WTC11 (cell line): ENCODE results near the gene VWF. TPM values are rescaled to one million over a fixed set of nuclear protein-coding genes. Genes with fewer than 3 reads are reported as not detected.

Experiments
- ATAC-seq: fragments of 200-7000 bp; cut with Tn5 transposase; 2 replicates; pipeline ENCODE4 v1.10.0; 2021; ENCODE audit warnings: mild to moderate bottlenecking, moderate library complexity
- CTCF ChIA-PET: fragments of 300-600 bp; sonication (Branson Sonifier 250); formaldehyde crosslinking; loops from one replicate; lab custom pipeline; 2021; ENCODE audit warnings: antibody characterized with exemption; lab: Charles Lee
- POLR2A ChIA-PET: fragments of 350-600 bp; sonication (Branson Sonifier 250); formaldehyde crosslinking; loops from one replicate; lab custom pipeline; 2021; ENCODE audit warnings: antibody characterized with exemption; lab: Charles Lee
- DNase-seq: peaks from one replicate; pipeline ENCODE4 v3.0.0; 2021; ENCODE audit warnings: low spot score
- H3K27ac Mint-ChIP-seq: 2 replicates; pipeline ENCODE4 v1.8.0; 2021; ENCODE audit warnings: mixed read lengths
- H3K27me3 Mint-ChIP-seq: 2 replicates; pipeline ENCODE4 v1.8.0; 2021; ENCODE audit warnings: low read depth, mild to moderate bottlenecking, moderate library complexity, mixed read lengths
- H3K36me3 Mint-ChIP-seq: 2 replicates; pipeline ENCODE4 v1.8.0; 2021; ENCODE audit warnings: mixed read lengths
- H3K4me1 Mint-ChIP-seq: 2 replicates; pipeline ENCODE4 v1.8.0; 2022; ENCODE audit warnings: mixed read lengths
- H3K4me3 Mint-ChIP-seq: 2 replicates; pipeline ENCODE4 v1.8.0; 2021; ENCODE audit warnings: mild to moderate bottlenecking, moderate library complexity, mixed read lengths
- H3K9me3 Mint-ChIP-seq: 2 replicates; pipeline ENCODE4 v1.8.0; 2021; ENCODE audit warnings: mixed read lengths
- AR ChIP-seq: fragments of 250-450 bp; sonication (Bioruptor Pico); IDR thresholded peaks from 2 replicates; pipeline ENCODE4 v1.9.0; 2021; ENCODE audit warnings: mild to moderate bottlenecking
- CBFB ChIP-seq: sonication (generic); formaldehyde crosslinking; IDR thresholded peaks from 2 replicates; pipeline ENCODE4 v1.8.1; 2022; ENCODE audit warnings: mild to moderate bottlenecking, low read depth, missing genetic modification reagents
- CTCF ChIP-seq: fragments of 200-600 bp; IDR thresholded peaks from 2 replicates; pipeline ENCODE4 v1.8.0; 2022; ENCODE audit warnings: antibody characterized with exemption
- E2F1 ChIP-seq: sonication (generic); formaldehyde crosslinking; IDR thresholded peaks from 2 replicates; pipeline ENCODE4 v1.8.0; 2022; ENCODE audit warnings: mild to moderate bottlenecking, missing genetic modification reagents
- ELF4 ChIP-seq: sonication (generic); formaldehyde crosslinking; IDR thresholded peaks from 2 replicates; pipeline ENCODE4 v1.8.1; 2022; ENCODE audit warnings: low read depth, mild to moderate bottlenecking, moderate library complexity, missing genetic modification reagents
- ERG ChIP-seq: fragments of 250-450 bp; sonication (Bioruptor Pico); IDR thresholded peaks from 2 replicates; pipeline ENCODE4 v1.8.0; 2021; ENCODE audit warnings: mild to moderate bottlenecking
- HMGA2 ChIP-seq: fragments of 250-450 bp; sonication (Bioruptor Pico); IDR thresholded peaks from 2 replicates; pipeline ENCODE4 v1.4.0; 2021; ENCODE audit warnings: mild to moderate bottlenecking, moderate library complexity
- MAX ChIP-seq: sonication (generic); formaldehyde crosslinking; IDR thresholded peaks from 2 replicates; pipeline ENCODE4 v1.8.0; 2022; ENCODE audit warnings: mild to moderate bottlenecking, missing genetic modification reagents
- MXD4 ChIP-seq: fragments of 250-450 bp; sonication (Bioruptor Pico); IDR thresholded peaks from 2 replicates; pipeline ENCODE4 v1.8.0; 2021; ENCODE audit warnings: mild to moderate bottlenecking, moderate library complexity, borderline replicate concordance
- NFE2L1 ChIP-seq: sonication (generic); formaldehyde crosslinking; IDR thresholded peaks from 2 replicates; pipeline ENCODE4 v1.8.1; 2023; ENCODE audit warnings: missing genetic modification reagents
- OVOL2 ChIP-seq: fragments of 250-450 bp; sonication (Bioruptor Pico); IDR thresholded peaks from 2 replicates; pipeline ENCODE4 v1.9.0; 2021; ENCODE audit warnings: mild to moderate bottlenecking, borderline replicate concordance
- PRRX2 ChIP-seq: fragments of 250-450 bp; sonication (Bioruptor Pico); IDR thresholded peaks from 2 replicates; pipeline ENCODE4 v1.8.0; 2021; ENCODE audit warnings: mild to moderate bottlenecking
- RELA ChIP-seq: sonication (generic); formaldehyde crosslinking; IDR thresholded peaks from 2 replicates; pipeline ENCODE4 v1.8.1; 2022; ENCODE audit warnings: missing genetic modification reagents, mild to moderate bottlenecking, borderline replicate concordance
- RORB ChIP-seq: fragments of 250-450 bp; sonication (Bioruptor Pico); IDR thresholded peaks from 2 replicates; pipeline ENCODE4 v1.9.0; 2021; ENCODE audit warnings: mild to moderate bottlenecking
- SMAD3 ChIP-seq: sonication (generic); formaldehyde crosslinking; IDR thresholded peaks from 2 replicates; pipeline ENCODE4 v1.8.0; 2022; ENCODE audit warnings: missing genetic modification reagents, mild to moderate bottlenecking, borderline replicate concordance
- SMAD4 ChIP-seq: sonication (generic); formaldehyde crosslinking; IDR thresholded peaks from 2 replicates; pipeline ENCODE4 v1.8.0; 2022; ENCODE audit warnings: mild to moderate bottlenecking, missing genetic modification reagents
- SP1 ChIP-seq: sonication (generic); formaldehyde crosslinking; conservative IDR thresholded peaks from 2 replicates; pipeline ENCODE4 v1.8.1; 2022; ENCODE audit warnings: missing genetic modification reagents
- TP53 ChIP-seq: sonication (generic); formaldehyde crosslinking; IDR thresholded peaks from 2 replicates; pipeline ENCODE4 v1.8.1; 2023; ENCODE audit warnings: mild to moderate bottlenecking, missing genetic modification reagents
- ZBTB21 ChIP-seq: sonication (generic); formaldehyde crosslinking; IDR thresholded peaks from 2 replicates; pipeline ENCODE4 v1.8.1; 2023; ENCODE audit warnings: mild to moderate bottlenecking, missing genetic modification reagents, borderline replicate concordance
- ZNF138 ChIP-seq: sonication (generic); formaldehyde crosslinking; conservative IDR thresholded peaks from 2 replicates; pipeline ENCODE4 v1.8.1; 2022; ENCODE audit warnings: mild to moderate bottlenecking, moderate library complexity, missing genetic modification reagents
- ZNF219 ChIP-seq: sonication (generic); formaldehyde crosslinking; IDR thresholded peaks from 2 replicates; pipeline ENCODE4 v1.8.0; 2023; ENCODE audit warnings: missing genetic modification reagents, mild to moderate bottlenecking, borderline replicate concordance
- ZNF232 ChIP-seq: sonication (generic); formaldehyde crosslinking; IDR thresholded peaks from 2 replicates; pipeline ENCODE4 v1.8.0; 2022; ENCODE audit warnings: mild to moderate bottlenecking, missing genetic modification reagents
- ZNF317 ChIP-seq: sonication (generic); formaldehyde crosslinking; IDR thresholded peaks from 2 replicates; pipeline ENCODE4 v1.8.1; 2023; ENCODE audit warnings: low read depth, mild to moderate bottlenecking, moderate library complexity, missing genetic modification reagents, borderline replicate concordance
- ZNF671 ChIP-seq: fragments of 250-450 bp; sonication (Bioruptor Pico); IDR thresholded peaks from 2 replicates; pipeline ENCODE4 v1.8.0; 2021; ENCODE audit warnings: mild to moderate bottlenecking
- total RNA-seq: library from RNA; stranded (reverse); gene quantifications from 3 replicates; pipeline ENCODE4 v1.2.3, GENCODE V29; 2021
- TF ChIP-seq, protein P1 (sequence below): sonication (generic); formaldehyde crosslinking; IDR thresholded peaks from 2 replicates; pipeline ENCODE4 v1.8.0; 2023; ENCODE audit warnings: missing genetic modification reagents
- TF ChIP-seq, protein P2 (sequence below): sonication (generic); formaldehyde crosslinking; IDR thresholded peaks from 2 replicates; pipeline ENCODE4 v1.8.1; 2022; ENCODE audit warnings: mild to moderate bottlenecking, missing genetic modification reagents, moderate library complexity, borderline replicate concordance

VWF gene
- total RNA-seq, 1 experiment from 2014 or later, result 0.48 TPM

DNA sequence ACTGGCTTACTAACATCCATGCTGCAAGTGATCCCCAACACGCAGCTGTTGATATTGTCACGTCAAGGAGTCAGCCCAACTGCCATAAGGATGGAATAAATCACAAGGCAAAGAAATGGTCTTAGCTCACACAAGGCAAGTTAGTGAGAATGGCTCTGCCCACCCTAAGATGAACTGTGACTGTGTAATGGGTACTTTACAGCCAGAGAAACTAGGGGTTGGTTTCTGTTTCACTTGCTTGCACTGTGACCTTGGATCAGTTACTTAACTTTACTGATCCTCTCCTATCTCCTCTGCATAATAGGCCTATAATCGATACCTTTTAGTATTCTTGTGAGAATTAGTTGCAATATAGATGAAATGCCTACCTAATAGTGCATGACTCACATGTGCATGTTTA lies 127.2 kb downstream of the VWF start (continued):
- TF ChIP-seq E2F1, result no peak
- no peak for TF ChIP-seq ZNF219 (CRISPR knock-in tag)
- TF ChIP-seq, all 79 proteins: peak for 0

DNA sequence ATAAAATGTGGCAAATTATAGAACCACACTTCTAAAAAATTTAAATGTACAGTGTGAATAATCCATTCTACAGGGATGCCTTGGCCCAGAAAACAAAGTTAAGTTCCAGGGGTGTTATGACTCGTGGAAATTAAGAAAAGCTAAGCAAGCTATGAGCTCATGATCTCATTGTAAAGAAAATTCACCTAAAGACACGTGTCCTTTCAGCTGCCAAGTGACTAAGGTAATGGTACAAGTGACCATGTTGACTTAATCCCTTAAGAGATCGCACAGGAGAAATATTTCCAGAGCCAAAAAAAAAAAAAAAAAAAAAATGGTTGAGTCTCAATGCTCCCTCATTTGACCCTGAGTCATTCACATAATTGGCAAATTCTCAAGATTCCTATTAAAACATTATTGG lies 128.0 kb downstream of the VWF start:
- TF ChIP-seq OVOL2 (no peak), ZNF671 (no peak), ERG (CRISPR knock-in tag) (no peak), SP1 (CRISPR knock-in tag) (no peak), CTCF (no peak), SMAD3 (CRISPR knock-in tag) (no peak), PRRX2 (CRISPR knock-in tag) (no peak), SMAD4 (CRISPR knock-in tag) (no peak), HMGA2 (CRISPR knock-in tag) (no peak), ELF4 (no peak), E2F1 (no peak), ZNF317 (CRISPR knock-in tag) (no peak), MAX (CRISPR knock-in tag) (no peak), CBFB (no peak)
- TF ChIP-seq, protein P1, sequence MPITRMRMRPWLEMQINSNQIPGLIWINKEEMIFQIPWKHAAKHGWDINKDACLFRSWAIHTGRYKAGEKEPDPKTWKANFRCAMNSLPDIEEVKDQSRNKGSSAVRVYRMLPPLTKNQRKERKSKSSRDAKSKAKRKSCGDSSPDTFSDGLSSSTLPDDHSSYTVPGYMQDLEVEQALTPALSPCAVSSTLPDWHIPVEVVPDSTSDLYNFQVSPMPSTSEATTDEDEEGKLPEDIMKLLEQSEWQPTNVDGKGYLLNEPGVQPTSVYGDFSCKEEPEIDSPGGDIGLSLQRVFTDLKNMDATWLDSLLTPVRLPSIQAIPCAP, result no peak
- TF ChIP-seq, protein P2, sequence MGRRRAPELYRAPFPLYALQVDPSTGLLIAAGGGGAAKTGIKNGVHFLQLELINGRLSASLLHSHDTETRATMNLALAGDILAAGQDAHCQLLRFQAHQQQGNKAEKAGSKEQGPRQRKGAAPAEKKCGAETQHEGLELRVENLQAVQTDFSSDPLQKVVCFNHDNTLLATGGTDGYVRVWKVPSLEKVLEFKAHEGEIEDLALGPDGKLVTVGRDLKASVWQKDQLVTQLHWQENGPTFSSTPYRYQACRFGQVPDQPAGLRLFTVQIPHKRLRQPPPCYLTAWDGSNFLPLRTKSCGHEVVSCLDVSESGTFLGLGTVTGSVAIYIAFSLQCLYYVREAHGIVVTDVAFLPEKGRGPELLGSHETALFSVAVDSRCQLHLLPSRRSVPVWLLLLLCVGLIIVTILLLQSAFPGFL, result no peak
- DNase-seq (no peak), ATAC-seq (no peak)
- H3K36me3 Mint-ChIP-seq, result no peaks in the 10 kb centered on the region
- no peak overlapping the region for H3K27ac Mint-ChIP-seq
- H3K4me3 Mint-ChIP-seq, result no peak overlapping the region
- POLR2A ChIA-PET, result interaction anchor here (0.7 kb wide), 1 partner anchor 372 kb away, joined by 6 read pairs; no protein-coding TSS in a partner anchor
- no peaks in the 10 kb centered on the region for H3K9me3 Mint-ChIP-seq
- CTCF ChIA-PET, result interaction anchor here (0.7 to 11.6 kb wide), 5 partner anchors 8 to 1596 kb away, joined by 3 to 566 read pairs (median 3); no protein-coding TSS in a partner anchor
- H3K4me1 Mint-ChIP-seq, result no peaks in the 10 kb centered on the region
- H3K27me3 Mint-ChIP-seq, result no peaks in the 10 kb centered on the region

GRCh38 chr12:5989621-5990020 lies 134.8 kb downstream of the VWF start:
- CTCF ChIA-PET, result interaction anchor here (0.8 to 11.6 kb wide), 19 partner anchors 10 to 294 kb away, joined by 3 to 566 read pairs (median 15); partner anchors contain the start of genes ANO2 and CD9
- H3K27ac Mint-ChIP-seq, result no peak overlapping the region
- POLR2A ChIA-PET, result interaction anchor here (0.5 to 1.7 kb wide), 2 partner anchors 23 to 48 kb away, joined by 3 to 6 read pairs; no protein-coding TSS in a partner anchor
- H3K9me3 Mint-ChIP-seq, result no peaks in the 10 kb centered on the region
- H3K27me3 Mint-ChIP-seq, result no peaks in the 10 kb centered on the region; the same call in 1 of the 2 replicates
- peaks cover 30% of the 10 kb centered on the region for H3K4me1 Mint-ChIP-seq
- H3K36me3 Mint-ChIP-seq, result no peaks in the 10 kb centered on the region
- ATAC-seq (no peak), DNase-seq (no peak)
- no peak overlapping the region for H3K4me3 Mint-ChIP-seq
- no peak for TF ChIP-seq SP1 (CRISPR knock-in tag)
- TF ChIP-seq RELA, result no peak
- no peak for TF ChIP-seq TP53 (CRISPR knock-in tag)
- TF ChIP-seq RORB (CRISPR knock-in tag), result no peak
- no peak for TF ChIP-seq NFE2L1
- no peak for TF ChIP-seq ZNF138 (CRISPR knock-in tag)
- no peak for TF ChIP-seq ZNF232
- no peak for TF ChIP-seq MXD4
- no peak for TF ChIP-seq AR (CRISPR knock-in tag)
- no peak for TF ChIP-seq ZBTB21 (CRISPR knock-in tag)
